Stimulated activated CD4-positive, alpha-beta T cell treated with anti-CD3 and anti-CD28 coated beads, Interleukin-2, amount 100 ng/mL, for 24 hours (primary cell): ENCODE data around the gene LDLRAD2.
A peak's percentile ranks its signal among the peaks of the same experiment; 100 is the strongest.
"Not testable (repeated sequence)": the region's sequence is repeated elsewhere in the genome, so short reads cannot be mapped to it uniquely, and the experiment has no call there.

ENCODE experiments used
- DNase-seq, 2 donors: peaks; one replicate each; pipeline ENCODE4 v3.0.0-alpha.2; 2020

The LDLRAD2 gene

GRCh38 chr1:21783679-21784603, 28.1 kb upstream of the LDLRAD2 start:
- DNase-seq = no peak

DNA sequence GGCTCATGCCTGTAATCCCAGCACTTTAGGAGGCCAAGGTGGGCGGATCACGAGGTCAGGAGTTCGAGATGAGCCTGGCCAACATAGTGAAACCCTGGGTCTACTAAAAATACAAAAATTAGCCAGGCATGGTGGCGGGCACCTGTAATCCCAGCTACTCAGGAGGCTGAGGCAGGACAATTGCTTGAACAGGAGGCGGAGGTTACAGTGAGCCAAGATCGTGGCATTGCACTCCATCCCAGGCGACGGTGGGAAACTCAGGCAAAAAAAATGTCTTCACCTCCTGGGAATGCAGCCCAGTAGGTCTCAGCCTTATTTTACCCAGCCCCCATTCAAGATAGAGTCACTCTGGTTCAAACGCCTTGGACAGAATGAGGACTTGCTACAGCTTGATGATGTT, 26.3 kb upstream of the LDLRAD2 start:
- DNase-seq = not testable (repeated sequence)

DNA sequence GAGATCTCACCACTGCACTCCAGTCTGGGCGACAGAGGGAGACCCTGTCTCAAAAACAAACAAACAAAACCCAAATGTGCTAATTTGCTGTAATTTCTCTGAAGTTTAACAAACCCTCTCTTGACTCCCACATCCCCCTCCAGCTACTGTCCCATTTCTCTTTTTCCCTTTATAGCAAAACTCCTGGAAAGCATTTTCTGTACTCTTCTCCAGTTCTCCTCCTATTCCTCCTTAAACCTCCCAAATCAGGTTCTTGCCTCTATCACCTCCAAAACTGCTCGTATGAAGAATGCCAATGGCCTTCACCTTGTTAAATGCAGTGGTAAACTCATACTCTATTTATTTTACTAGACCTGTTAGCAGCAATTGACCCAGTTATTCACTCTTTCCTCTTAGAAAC, 25.4 kb upstream of the LDLRAD2 start:
- no peak for DNase-seq

DNA sequence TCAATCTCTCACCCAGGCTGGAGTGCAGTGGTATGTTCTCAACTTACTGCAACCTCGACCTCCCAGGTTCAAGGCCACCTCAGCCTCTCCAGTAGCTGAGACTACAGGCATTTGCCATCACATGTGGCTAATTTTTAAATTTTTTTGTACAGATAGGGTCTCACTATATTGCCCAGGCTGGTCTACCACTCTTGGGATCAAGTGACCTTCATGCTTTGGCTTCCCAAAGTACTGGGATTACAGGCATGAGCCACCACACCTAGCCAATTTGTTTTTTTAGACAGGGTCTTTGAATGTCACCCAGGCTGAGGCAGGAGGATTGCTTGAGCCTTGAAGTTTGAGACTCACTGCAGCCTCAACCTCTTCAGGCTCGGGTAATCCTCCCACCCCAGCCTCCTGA, 19.0 kb upstream of the LDLRAD2 start:
- DNase-seq = no peak

DNA sequence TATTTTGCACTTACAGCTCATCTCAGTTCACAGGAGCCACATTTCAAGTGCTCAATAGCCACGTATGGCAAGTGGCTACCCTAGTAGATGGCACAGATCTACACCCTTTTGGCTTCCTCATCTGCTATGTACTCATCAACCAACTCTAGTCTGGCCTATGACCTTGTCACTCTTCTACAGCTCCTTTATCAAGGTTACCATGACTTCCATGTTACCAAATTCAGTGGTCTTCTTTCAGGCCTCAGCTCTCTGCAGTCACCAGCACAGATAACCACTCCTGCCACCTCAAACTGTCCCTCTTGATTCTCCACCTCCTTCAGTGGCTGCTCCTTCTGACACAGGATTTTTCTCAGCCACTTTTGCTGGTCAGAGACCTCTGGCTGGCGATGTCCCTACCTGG, 17.4 kb upstream of the LDLRAD2 start:
- DNase-seq = no peak

DNA sequence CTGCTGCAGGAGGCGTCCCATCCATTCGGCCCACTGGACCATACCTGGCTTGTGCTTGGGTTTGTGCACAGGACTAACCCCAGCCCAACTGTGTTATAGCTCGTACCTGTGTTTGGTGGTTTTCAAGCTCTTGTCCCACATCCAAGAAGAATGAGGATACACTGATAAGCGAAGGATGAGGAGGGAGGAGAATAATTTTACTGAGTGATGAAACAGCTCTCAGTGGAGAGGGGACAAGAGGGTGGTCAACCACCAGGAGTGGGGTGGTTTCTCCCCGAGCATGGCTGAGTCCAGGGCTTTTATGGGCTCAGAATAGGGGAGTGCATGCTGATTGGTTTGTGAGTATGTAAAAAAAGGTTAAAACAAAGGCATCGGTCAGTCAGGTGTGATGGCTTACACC, 17.0 kb upstream of the LDLRAD2 start:
- DNase-seq = no peak

GRCh38 chr1:21799730-21800129, 12.3 kb upstream of the LDLRAD2 start:
- DNase-seq = no peak

DNA sequence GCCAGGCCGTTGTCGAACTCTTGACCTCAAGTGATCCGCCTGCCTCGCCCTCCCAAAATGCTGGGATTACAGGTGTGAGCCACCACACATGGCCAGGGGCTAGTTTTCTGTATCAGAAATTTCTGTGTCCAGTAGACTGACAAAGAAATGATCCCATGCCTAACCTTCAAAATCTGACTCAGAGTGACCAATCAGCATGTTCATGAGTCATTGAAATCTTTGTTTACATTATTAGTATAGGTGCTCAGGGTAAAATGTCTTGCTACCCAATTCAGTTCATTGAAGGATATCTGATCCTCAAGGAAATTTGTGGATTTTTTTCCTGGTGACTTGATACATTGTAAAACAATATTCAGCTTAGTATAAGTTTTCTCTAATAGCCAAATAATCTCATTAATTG, 11.0 kb upstream of the LDLRAD2 start:
- DNase-seq = no peak

- DNase-seq = no peak
These were observed 7.5 kb upstream of the LDLRAD2 start for GRCh38 chr1:21804536-21804935.

GRCh38 chr1:21813542-21813941, 1.5 kb downstream of the LDLRAD2 start:
- DNase-seq = no peak

DNA sequence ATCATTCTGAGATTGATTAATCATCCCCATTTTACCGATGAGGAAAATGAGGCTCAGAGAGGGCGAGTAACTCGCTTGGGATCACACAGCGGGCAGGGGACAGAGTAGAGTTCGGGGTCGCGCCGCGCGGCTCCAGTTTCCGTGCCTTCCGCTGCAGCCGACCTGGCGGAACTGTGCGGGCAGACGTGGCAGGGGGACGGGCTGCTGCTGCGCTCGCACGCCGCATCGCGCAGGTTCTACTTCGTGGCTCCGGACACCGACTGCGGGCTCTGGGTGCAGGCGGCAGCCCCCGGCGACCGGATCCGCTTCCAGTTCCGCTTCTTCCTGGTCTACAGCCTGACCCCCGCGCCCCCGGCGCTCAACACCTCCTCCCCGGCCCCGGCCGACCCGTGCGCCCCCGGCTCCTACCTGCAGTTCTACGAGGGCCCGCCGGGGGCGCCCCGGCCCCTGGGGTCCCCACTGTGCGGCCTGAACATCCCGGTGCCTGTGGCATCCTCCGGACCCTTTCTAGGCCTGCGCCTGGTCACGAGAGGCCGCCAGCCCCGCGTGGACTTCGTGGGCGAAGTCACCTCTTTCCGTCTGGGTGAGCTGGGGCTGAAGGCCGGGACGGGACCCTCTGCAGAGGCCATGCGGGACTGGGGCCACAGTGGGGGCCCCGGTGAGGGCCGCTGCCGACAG, 2.3 kb downstream of the LDLRAD2 start:
- peak; percentile 26 to 40 for DNase-seq

DNA sequence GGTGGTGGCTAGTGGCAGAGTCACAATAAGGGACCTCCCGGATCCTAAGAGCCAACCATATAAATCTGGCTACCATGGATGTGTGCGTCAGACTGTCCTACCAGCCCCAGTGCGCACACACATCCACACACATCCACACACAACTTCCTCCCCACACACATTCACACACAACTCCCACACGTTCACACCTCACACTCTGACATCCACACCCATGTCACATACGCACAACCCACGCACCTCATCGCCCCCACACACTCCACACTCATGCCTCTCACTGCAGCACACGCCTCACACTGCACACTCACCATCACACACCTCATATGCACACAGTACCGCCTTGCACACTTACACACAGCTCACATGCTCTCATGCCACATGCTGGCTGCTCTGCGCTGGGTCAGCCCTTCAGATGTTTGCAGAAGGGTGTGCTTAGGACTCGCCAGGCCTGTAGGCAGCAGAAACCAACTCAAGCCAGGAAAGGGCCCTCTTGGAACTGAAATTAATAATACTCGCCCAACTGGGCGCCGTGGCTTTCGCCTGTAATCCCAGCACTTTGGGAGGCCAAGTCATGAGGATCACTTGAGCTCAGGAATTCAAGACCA, 3.0 kb downstream of the LDLRAD2 start:
- no peak for DNase-seq

GRCh38 chr1:21815724-21816321, 3.8 kb downstream of the LDLRAD2 start:
- DNase-seq = no peak

DNA sequence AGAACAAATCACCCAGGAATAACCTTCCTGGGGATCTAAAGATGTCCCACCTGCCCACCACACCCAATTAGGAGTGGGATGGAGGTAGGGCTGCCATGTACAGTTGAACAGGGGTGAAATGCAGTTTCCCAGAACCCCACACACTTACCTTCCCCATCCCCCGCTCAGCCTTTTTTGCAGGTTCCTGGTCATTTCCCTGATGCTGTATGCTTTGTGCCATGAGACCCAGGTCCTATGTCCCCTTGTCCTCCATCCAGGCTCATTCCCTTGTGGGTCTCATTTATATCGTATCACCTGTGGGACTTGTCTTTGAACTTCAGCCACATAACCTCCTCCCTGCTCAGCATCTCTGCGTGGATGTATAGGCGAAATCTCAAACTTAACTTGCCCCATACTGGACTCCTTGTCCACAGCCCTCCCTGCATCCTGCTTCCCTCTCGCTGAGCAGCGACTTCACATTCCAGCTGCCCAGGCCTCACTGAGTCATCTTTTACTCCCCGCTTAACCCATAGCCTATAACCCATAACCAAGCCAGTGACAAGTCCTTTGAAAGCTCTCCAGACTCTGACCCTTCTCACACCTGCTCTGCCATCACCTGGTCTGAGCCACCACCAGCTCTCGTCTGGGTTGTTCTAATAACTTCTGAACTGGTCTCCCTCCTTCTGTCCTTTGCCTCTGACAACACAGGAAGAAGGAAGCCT, 4.7 kb downstream of the LDLRAD2 start:
- no peak for DNase-seq

DNA sequence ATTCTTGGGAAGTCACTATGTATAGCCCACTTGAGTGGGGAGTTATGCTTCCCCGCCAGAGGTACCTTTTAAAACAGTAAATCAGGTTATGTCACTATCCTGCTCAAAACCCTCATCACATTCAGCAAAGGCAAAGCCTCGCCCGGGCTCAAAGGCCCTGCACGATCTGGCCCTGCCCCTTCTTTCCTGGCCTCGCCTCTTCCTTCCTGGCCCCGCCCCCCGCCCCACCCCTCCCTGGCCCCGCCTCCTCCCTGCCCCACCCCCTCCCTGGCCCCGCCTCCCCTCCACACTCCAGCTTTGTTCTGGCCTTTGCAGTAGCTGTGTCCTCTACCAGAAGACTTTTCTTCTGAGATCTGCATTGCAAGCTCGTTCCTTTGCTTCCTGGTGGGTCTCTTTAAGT, 6.6 kb downstream of the LDLRAD2 start:
- peak; percentile 36 to 45 for DNase-seq

DNA sequence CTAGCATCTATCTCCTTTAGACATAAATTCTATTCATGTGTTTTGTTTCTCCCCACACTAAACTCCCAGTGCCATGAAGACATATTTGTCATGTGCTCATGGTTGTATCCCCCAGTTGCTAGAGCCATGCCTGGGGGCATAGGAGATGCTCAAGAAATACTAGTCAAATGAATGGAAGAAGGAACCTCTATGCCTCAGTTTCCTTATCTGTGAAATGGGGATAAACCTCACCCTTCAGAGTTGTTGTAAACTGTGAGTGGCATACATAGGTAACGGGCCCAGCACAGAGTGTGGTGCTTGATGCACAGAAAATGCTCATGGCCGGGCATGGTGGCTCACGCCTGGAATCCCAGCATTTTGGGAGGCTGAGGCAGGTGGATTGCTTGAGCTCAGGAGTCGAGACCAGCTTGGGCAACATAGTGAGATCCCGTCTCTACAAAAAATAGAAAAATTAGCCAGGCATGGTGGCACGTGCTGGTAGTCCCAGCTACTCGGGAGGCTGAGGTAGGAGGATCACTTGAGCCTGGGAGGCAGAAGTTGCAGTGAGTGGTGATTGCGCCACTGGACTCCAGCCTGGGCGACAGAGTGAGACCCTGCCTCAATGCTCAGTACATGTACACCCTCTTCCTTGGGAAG, 8.7 kb downstream of the LDLRAD2 start:
- no peak for DNase-seq

DNA sequence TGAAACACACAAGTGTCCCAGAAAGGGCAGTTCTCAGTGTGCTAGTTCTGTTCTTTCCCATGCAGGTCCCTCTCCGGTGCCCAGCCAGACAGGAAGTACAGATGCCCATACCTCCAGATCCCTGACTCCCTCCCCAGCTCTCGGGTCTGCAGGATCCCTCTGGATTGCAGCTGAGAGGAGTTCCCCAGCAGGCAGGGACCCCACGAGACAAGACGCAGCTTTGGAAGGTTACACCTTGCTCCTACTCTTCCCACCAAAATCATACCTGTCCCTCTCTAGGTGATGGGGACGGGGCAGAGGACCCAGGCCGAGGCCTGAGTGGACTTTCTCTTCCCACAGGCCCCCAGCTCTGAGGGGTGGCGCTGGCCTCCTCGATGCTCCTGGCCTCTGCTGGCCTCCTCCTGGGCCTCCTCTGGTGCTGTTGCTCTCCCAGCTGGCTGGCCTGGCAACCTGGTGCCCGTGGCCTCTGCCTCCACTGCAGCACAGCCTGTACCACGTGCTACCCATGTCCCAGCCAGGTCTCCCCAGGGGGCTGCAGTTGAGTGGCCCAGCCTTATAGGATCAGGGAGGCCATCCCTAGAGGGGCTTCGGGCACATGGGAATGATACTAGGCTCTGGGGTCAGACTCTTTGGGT, 9.4 kb downstream of the LDLRAD2 start:
- no peak for DNase-seq

DNA sequence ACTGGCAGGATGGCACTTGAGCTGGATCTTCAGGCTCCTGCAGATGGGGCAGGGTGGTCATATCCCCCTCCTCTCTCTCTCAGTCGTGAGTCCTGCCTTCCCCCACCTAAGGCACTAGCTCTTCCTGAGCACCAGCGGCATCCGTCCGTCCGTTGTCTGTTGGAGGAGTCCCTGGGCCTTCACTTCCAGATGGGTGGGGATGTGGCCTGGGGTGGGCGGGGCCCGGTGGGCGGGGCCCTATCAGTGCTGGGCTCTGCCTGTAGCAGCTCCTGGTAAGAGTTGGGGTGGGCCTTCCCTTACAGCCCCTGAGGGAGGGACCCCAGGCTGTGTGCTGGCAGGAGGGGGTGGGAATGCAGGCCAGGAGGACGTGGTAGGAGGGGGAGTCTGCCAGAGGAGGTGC, 10.3 kb downstream of the LDLRAD2 start:
- no peak for DNase-seq

DNA sequence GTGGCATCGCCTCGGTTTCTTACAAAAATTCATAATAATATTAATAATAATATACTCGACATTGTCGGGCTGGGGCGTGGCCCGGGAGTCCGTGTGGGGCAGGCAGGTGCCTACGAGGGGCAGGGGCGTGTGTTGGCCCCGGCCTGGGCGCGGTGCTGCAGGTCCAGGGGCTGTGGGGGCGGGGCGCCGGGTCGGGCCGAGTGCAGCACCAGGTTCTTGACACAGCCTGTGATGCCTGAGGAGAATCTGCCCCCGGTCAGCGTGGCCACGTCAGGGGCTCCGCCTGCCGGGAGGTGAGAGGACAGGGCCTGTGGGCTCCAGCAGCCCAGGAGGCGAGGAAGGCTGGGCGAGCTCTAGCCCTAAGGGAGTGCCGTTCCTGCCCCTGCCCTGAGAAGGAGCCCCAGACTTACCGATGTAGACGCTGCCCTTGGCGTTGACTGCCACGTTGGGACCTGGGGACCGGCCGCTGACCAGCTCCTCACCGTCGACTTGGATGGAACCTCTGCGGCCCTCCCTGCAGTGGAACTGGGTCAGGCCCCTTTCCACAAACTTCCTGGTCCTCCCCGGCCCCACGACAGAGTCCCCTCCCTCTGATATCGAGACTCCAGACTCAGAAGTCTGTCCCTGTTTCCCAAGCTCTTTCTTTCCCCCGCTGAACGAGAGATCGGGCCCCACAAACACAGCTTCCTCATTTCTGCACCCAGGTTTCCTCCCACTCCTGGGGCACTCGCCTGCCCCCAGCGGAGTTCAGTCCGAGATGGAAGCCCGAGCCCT, 11.3 kb downstream of the LDLRAD2 start:
- DNase-seq = no peak

DNA sequence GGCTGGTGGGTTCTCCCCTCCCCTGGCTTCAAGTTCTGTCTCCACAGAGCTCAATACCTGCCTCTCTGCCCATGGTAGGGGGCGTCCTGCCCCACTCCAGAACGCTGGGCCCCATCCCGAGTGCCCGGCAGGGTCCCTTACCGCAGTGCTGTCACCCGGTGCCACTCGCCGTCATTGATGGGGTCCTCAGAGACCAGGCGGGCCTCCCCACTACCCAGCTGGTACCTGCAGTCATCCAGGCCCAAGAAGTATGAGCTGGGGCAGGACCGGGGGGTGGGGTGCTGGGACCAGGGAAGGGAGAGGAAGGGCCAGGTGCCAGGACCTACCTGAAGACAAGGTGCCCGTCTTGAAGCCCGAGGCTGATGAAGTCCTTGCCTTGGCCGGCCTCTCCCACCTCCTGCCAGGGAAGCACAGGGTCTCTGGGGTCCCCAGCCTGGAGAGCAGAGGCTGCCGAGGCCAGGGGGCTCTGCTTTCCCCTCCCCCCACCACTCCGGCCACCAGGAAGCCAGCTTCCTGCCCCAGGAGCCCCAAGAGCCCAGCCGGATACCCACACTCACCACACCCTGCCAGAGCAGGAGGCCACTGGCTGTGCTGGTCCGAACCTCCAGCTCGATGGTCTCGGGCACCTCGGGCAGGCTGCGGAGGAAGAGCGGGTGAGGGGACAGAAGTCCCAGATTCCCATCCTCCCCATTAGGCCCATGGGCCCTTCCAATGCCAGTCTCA, 12.1 kb downstream of the LDLRAD2 start:
- no peak for DNase-seq
